Muscle of arm (tissue), 12 donors: ENCODE measurements around the gene ADAT1. TPM values are rescaled to one million over a fixed set of nuclear protein-coding genes. Genes with fewer than 3 reads are reported as not detected.

ENCODE experiments used
- DNase-seq: peaks from one replicate; pipeline ENCODE4 v3.0.0-alpha.2; 2013
- polyA plus RNA-seq, 12 donors: library from polyadenylated mRNA; unstranded; fragments of 120-200 nt; gene quantifications; one replicate each; pipeline ENCODE4 v1.2.1, GENCODE V29; 2013; ENCODE audit not compliant: insufficient read length in 12 of 12

The ADAT1 gene
- polyA plus RNA-seq, 12 donors: 28.1 to 46.1 (median 32.4) TPM; not detected in 1

GRCh38 chr16:75578725-75579124 lies 44.4 kb downstream of the ADAT1 start:
- no peak for DNase-seq

GRCh38 chr16:75578212-75578611 lies 44.9 kb downstream of the ADAT1 start:
- DNase-seq: no peak

DNA sequence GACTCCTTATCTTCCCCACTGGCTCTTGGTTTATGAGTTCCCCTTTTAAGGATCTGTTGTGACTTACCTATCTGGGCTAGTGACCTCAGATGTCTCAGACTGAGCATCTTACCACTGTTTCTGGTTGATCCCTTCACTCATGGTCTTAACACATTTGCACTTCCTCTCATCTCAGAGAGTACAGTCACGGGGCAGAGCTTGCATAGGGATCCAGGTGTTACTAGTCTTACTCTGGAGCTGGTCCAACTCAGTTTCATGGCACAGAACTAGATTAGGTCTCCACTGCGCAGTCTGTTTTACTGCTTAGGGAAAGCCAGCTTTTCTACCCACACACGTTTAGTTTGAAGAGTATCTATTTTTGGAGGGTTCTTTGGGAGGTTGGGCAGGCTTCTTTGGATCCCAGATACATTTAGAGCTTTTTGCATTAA lies 46.7 kb downstream of the ADAT1 start:
- no peak for DNase-seq

DNA sequence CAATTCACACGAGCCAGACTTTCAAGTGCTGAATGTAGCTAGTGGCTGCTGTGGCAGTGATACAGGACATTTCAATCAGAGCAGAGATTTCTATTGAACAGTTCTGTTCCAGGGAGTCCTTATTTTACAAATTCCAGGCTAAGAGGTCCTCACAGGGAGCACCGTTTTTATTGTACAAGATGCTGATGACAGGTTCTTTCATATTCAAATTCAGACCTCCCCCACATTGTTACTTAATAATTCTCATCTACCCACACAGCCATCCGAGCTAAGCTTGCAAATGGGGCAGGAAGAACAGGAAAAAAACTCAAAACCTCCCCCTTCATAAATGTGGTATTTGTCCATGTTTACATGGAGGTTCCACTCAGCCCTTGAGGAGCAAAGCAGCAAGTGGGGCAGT lies 47.1 kb downstream of the ADAT1 start:
- no peak for DNase-seq

DNA sequence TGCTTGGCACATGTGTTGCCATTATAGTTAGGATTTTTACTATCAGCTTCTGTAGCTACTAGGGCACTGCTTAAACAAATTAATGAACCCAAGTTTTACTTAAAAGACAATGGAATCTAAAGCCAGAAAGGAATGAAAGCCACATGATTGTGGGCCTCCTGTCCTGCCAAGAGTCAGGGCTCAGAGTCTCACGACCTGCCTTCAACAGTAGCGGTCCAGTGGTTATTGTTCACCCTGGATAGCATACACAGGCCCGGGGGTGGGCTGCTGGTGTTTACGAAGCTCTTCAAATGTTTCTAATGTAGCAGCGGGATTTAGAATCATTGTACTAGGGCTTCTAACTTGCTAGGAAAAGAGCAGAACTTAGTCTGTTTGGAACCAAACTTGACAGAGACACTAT lies 49.1 kb downstream of the ADAT1 start:
- no peak for DNase-seq

DNA sequence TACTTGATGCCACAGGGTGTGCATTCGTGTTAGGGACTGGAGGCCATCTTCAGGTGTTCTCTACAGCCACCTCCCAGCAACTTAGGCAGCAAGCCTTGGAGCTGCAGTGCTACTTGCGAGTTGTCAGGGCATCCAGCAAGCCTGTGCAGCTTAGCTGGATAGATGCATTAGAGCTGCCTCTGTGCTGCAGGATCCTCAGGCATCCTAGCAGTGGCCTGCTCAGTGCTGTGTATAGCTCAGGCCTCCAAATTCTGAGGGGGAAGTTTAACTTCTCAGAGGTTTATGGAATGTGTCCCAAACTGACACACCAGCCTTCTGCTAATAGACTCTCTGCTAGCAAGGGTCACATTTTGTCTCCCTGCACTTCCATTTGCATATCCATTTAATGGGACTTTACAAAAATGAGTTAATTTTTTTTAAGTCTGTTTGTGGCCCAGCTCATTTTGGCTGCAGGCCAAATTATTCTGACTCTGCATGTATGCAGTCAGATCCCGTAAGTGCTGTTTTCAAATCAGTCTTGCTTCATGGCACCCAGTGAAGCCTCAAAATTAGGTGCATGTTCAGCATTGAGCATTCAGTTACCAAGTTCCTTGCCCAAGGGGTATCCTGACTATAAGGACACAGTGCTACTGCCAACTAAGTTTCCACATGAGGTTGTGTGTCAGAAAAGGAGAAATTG lies 50.1 kb downstream of the ADAT1 start:
- no peak for DNase-seq

GRCh38 chr16:75570396-75571065 lies 52.5 kb downstream of the ADAT1 start:
- no peak for DNase-seq

GRCh38 chr16:75567911-75568310 lies 55.2 kb downstream of the ADAT1 start:
- DNase-seq: no peak

GRCh38 chr16:75566758-75567255 lies 56.3 kb downstream of the ADAT1 start:
- DNase-seq: no peak

DNA sequence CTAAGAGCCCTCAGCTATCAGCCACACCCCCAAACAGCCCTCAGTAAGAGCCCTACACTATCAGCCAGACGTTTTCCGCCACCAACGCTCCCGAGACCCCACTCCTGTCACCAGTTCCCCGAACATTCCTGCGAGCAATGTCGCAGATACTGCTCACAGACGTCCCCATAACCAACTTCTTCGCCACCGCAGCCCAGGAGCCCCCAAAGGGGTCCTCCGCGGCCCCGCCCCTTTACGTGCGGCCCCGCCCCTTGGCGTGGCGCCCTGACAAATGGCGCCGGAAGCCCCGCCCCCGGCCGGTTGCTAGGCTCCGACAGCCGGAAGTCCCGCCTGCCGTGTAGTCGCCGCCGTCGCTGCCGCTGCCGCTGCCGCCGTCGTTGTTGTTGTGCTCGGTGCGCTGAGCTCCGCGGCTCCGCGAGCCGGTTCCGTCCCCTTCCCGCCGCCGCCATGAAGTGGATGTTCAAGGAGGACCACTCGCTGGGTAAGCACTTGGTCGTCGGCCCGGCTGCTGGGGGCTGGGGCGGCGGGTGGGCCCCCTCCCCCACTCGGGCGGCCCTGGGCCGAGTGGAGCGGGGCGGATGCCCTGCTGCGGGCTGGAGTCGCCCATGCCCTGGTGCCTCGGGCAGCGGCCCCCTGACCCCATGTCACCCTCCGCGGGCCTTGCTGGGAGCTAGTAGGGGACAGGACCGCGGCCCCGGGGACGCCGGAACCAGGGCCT lies 56.9 kb downstream of the ADAT1 start, which contains the start of gene GABARAPL2:
GABARAPL2 (plus strand) TSS at position 340 of the 718 bp plus-strand sequence; CDS start at position 448, 108 bp downstream.
- DNase-seq: peak; percentile 86

DNA sequence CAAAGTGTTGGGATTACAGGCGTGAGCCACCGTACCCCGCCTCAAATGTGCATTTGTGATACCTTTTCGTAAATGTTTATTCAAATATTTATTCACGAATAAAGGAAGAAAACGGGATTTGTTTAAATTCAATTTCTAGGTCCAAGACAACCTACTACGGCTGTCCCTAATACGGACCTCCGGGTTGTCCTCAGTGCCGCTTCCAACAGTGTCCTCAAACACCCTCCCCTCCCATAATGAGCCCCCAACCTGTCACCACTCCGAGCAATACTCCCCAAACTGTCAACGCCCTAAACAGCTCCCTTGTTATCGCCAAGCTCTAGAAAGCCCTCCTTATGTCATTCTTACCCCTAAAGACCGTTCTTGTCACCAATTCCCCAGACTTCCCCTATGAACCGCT lies 57.4 kb downstream of the ADAT1 start:
- DNase-seq: no peak

- no peak for DNase-seq
These were observed 63.3 kb downstream of the ADAT1 start for GRCh38 chr16:75559564-75560372.

- no peak for DNase-seq
These were observed 64.2 kb downstream of the ADAT1 start for GRCh38 chr16:75558846-75559401.

GRCh38 chr16:75556431-75556950 lies 66.6 kb downstream of the ADAT1 start:
- DNase-seq: no peak

GRCh38 chr16:75555707-75556430 lies 67.2 kb downstream of the ADAT1 start, which contains the start of gene TMEM231:
Gene TMEM231, minus strand, starts transcription at chr16:75556252. Its CDS starts 43 bp downstream, at chr16:75556209.
- DNase-seq: peak; percentile 95

GRCh38 chr16:75555213-75555706 lies 67.8 kb downstream of the ADAT1 start:
- peak; percentile 83 for DNase-seq

- DNase-seq: no peak
These were observed 70.1 kb downstream of the ADAT1 start for GRCh38 chr16:75552951-75553350.

- DNase-seq: no peak
These were observed 72.8 kb downstream of the ADAT1 start for GRCh38 chr16:75550211-75550662.
